CD8-positive, alpha-beta memory T cell (primary cell): ENCODE data around the gene VPS13D. TPM values are rescaled to one million over a fixed set of nuclear protein-coding genes. Genes with fewer than 3 reads are reported as not detected.

Experiments used
- CTCF ChIA-PET: fragments of 350-600 bp; sonication (Branson Sonifier 250); formaldehyde crosslinking; loops from one replicate; lab custom pipeline; 2021; ENCODE audit warnings: antibody characterized with exemption; lab: Charles Lee
- POLR2A ChIA-PET: fragments of 350-600 bp; sonication (Branson Sonifier 250); formaldehyde crosslinking; loops from one replicate; lab custom pipeline; 2021; ENCODE audit warnings: antibody characterized with exemption; lab: Charles Lee
- DNase-seq, 5 donors: peaks; one replicate each; pipeline versions ENCODE4 v3.0.0 to v3.0.0-alpha.2; 2020 to 2022; ENCODE audit warnings: mixed read lengths in 1 of 5
- H3K27ac ChIP-seq: one replicate; pipeline ENCODE4 v1.7.0; 2013; ENCODE audit warnings: low read depth, mild to moderate bottlenecking, low read length, moderate library complexity
- H3K27me3 ChIP-seq: 2 replicates; pipeline ENCODE4 v1.7.0; 2013; ENCODE audit warnings: low read length, mild to moderate bottlenecking; ENCODE audit not compliant: insufficient read depth, poor library complexity, severe bottlenecking
- H3K36me3 ChIP-seq: 2 replicates; pipeline ENCODE4 v1.7.0; 2013; ENCODE audit warnings: mild to moderate bottlenecking, low read length, moderate library complexity; ENCODE audit not compliant: insufficient read depth
- H3K4me1 ChIP-seq: 2 replicates; pipeline ENCODE4 v1.7.0; 2013; ENCODE audit warnings: mild to moderate bottlenecking, low read length, moderate library complexity; ENCODE audit not compliant: insufficient read depth
- H3K4me3 ChIP-seq: 2 replicates; pipeline ENCODE4 v1.7.0; 2013; ENCODE audit warnings: mild to moderate bottlenecking, low read length
- H3K9me3 ChIP-seq: 2 replicates; pipeline ENCODE4 v1.7.0; 2013; ENCODE audit warnings: mild to moderate bottlenecking, low read length
- H3K27ac Mint-ChIP-seq, 8 donors: one replicate each; pipeline ENCODE4 v1.8.0; 2020 to 2021; ENCODE audit warnings: mixed read lengths in 8 of 8, mild to moderate bottlenecking in 6 of 8, inconsistent platforms in 3 of 8, moderate library complexity in 3 of 8
- H3K27me3 Mint-ChIP-seq, 2 donors: one replicate each; pipeline ENCODE4 v1.8.0; 2020 to 2021; ENCODE audit warnings: mixed read lengths in 2 of 2, mild to moderate bottlenecking in 1 of 2, moderate library complexity in 1 of 2
- H3K36me3 Mint-ChIP-seq, 3 donors: one replicate each; pipeline ENCODE4 v1.8.0; 2020 to 2021; ENCODE audit warnings: mixed read lengths in 3 of 3, inconsistent platforms in 1 of 3, mild to moderate bottlenecking in 1 of 3
- H3K4me1 Mint-ChIP-seq, 3 donors: one replicate each; pipeline ENCODE4 v1.8.0; 2020 to 2021; ENCODE audit warnings: mixed read lengths in 3 of 3, inconsistent platforms in 1 of 3, mild to moderate bottlenecking in 1 of 3
- H3K4me3 Mint-ChIP-seq, 7 donors: one replicate each; pipeline ENCODE4 v1.8.0; 2020 to 2021; ENCODE audit warnings: mixed read lengths in 7 of 7, mild to moderate bottlenecking in 6 of 7, moderate library complexity in 4 of 7, inconsistent platforms in 2 of 7
- H3K9me3 Mint-ChIP-seq, 5 donors: one replicate each; pipeline ENCODE4 v1.8.0; 2020 to 2022; ENCODE audit warnings: mixed read lengths in 5 of 5, mild to moderate bottlenecking in 3 of 5, moderate library complexity in 2 of 5, inconsistent platforms in 1 of 5
- polyA plus RNA-seq: library from polyadenylated mRNA; unstranded; fragments of 300-500 nt; fragmentation: Illumina TruSeq; gene quantifications from one replicate; pipeline ENCODE4 v1.2.3, GENCODE V29; 2021
- total RNA-seq, 2 experiments: library from RNA; stranded (reverse); gene quantifications; one replicate each; pipeline ENCODE4 v1.2.3, GENCODE V29; 2021

The VPS13D gene
- total RNA-seq (10 to 100 TPM; 24.1 to 28.5 TPM), polyA plus RNA-seq (9.7 TPM)

- peak within 1 kb of the TSS; percentile 47 to 92 (median 87) for H3K27ac Mint-ChIP-seq
- ChIA-PET CTCF (interaction anchor here (0.9 to 2.0 kb wide), 5 partner anchors 28 to 249 kb away, joined by 3 to 11 read pairs (median 5); partner anchors contain the start of gene MFN2), POLR2A (interaction anchor here (1.2 kb wide), 1 partner anchor 80 kb away, joined by 8 read pairs; no protein-coding TSS in a partner anchor)
- Histone ChIP-seq H3K4me1 (peaks cover 21% of the 10 kb centered on the region), H3K36me3 (no peaks in the 10 kb centered on the region), H3K27ac (peak within 1 kb of the TSS; percentile 86), H3K4me3 (peak within 1 kb of the TSS; percentile 91), H3K27me3 (no peaks in the 10 kb centered on the region), H3K9me3 (no peaks in the 10 kb centered on the region)
- H3K36me3 Mint-ChIP-seq = peaks cover 0 to 15% (median 2%) of the 10 kb centered on the region in 3 donors
- H3K4me1 Mint-ChIP-seq = peaks cover 24 to 34% (median 27%) of the 10 kb centered on the region in 3 donors
- no peaks in the 10 kb centered on the region for H3K9me3 Mint-ChIP-seq
- H3K27me3 Mint-ChIP-seq = no peaks in the 10 kb centered on the region
- peak within 1 kb of the TSS; percentile 89 to 95 (median 90) for H3K4me3 Mint-ChIP-seq
- peak; percentile 77 to 88 (median 80) for DNase-seq
These were observed at the start of gene VPS13D for GRCh38 chr1:12229835-12230548. TSS of gene VPS13D (plus strand) at chr1:12230030. CDS start at chr1:12234267, 4,237 bp downstream.

GRCh38 chr1:12180315-12180714 lies 49.5 kb upstream of the VPS13D start:
- peaks cover 0 to 6% of the 10 kb centered on the region in 2 donors for H3K27me3 Mint-ChIP-seq
- H3K4me3 Mint-ChIP-seq = peak overlapping the region in 1 of 7 donors; percentile 41
- H3K4me1 Mint-ChIP-seq = peaks cover 80 to 94% (median 85%) of the 10 kb centered on the region in 3 donors
- no peak overlapping the region for H3K4me3 ChIP-seq
- H3K9me3 ChIP-seq = no peaks in the 10 kb centered on the region
- H3K27ac ChIP-seq = no peak overlapping the region
- no peaks in the 10 kb centered on the region for H3K9me3 Mint-ChIP-seq
- peaks cover 0 to 44% (median 0%) of the 10 kb centered on the region in 3 donors for H3K36me3 Mint-ChIP-seq
- CTCF ChIA-PET = interaction anchor here (1.0 to 1.7 kb wide), 3 partner anchors 16 to 61 kb away, joined by 3 to 7 read pairs (median 4); no protein-coding TSS in a partner anchor
- H3K27me3 ChIP-seq = no peaks in the 10 kb centered on the region
- H3K36me3 ChIP-seq = no peaks in the 10 kb centered on the region
- DNase-seq = no peak
- peak overlapping the region in 7 of 8 donors; percentile 88 to 100 (median 100) for H3K27ac Mint-ChIP-seq
- H3K4me1 ChIP-seq = peaks cover 76% of the 10 kb centered on the region
- POLR2A ChIA-PET = no interaction called here

- Histone ChIP-seq H3K4me3 (no peak overlapping the region), H3K9me3 (no peaks in the 10 kb centered on the region), H3K4me1 (peaks cover 74% of the 10 kb centered on the region), H3K36me3 (no peaks in the 10 kb centered on the region), H3K27me3 (no peaks in the 10 kb centered on the region), H3K27ac (no peak overlapping the region)
- Mint-ChIP-seq H3K36me3 (peaks cover 0 to 42% (median 0%) of the 10 kb centered on the region in 3 donors), H3K4me3 (peak overlapping the region in 1 of 7 donors; percentile 56), H3K27me3 (peaks cover 0 to 6% of the 10 kb centered on the region in 2 donors), H3K4me1 (peaks cover 82 to 94% (median 85%) of the 10 kb centered on the region in 3 donors), H3K27ac (peak overlapping the region; percentile 34 to 100 (median 92)), H3K9me3 (no peaks in the 10 kb centered on the region)
- no peak for DNase-seq
- CTCF ChIA-PET = interaction anchor here (1.0 to 1.7 kb wide), 3 partner anchors 15 to 61 kb away, joined by 3 to 7 read pairs (median 4); no protein-coding TSS in a partner anchor
- POLR2A ChIA-PET = no interaction called here
These were observed 48.9 kb upstream of the VPS13D start for GRCh38 chr1:12180903-12181302.

GRCh38 chr1:12181568-12181967 lies 48.3 kb upstream of the VPS13D start:
- peaks cover 0 to 40% (median 0%) of the 10 kb centered on the region in 3 donors for H3K36me3 Mint-ChIP-seq
- H3K27ac Mint-ChIP-seq = peak overlapping the region in 7 of 8 donors; percentile 85 to 100 (median 93)
- CTCF ChIA-PET = interaction anchor here (1.4 to 7.2 kb wide), 4 partner anchors 14 to 58 kb away, joined by 3 to 50 read pairs (median 4); no protein-coding TSS in a partner anchor

GRCh38 chr1:12182410-12182984 lies 47.3 kb upstream of the VPS13D start:
- no peak for DNase-seq
- Histone ChIP-seq H3K4me3 (no peak overlapping the region), H3K27me3 (no peaks in the 10 kb centered on the region), H3K36me3 (no peaks in the 10 kb centered on the region), H3K27ac (no peak overlapping the region), H3K9me3 (no peaks in the 10 kb centered on the region), H3K4me1 (peaks cover 67% of the 10 kb centered on the region)
- Mint-ChIP-seq H3K9me3 (no peaks in the 10 kb centered on the region), H3K4me1 (peaks cover 78 to 93% (median 81%) of the 10 kb centered on the region in 3 donors), H3K36me3 (peaks cover 0 to 44% (median 0%) of the 10 kb centered on the region in 3 donors), H3K27ac (peak overlapping the region; percentile 78 to 100 (median 92)), H3K4me3 (peak overlapping the region in 2 of 7 donors; percentile 28 to 57), H3K27me3 (peaks cover 0 to 4% of the 10 kb centered on the region in 2 donors)
- CTCF ChIA-PET = interaction anchor here (1.4 to 7.2 kb wide), 4 partner anchors 26 to 59 kb away, joined by 4 to 50 read pairs (median 6); no protein-coding TSS in a partner anchor
- POLR2A ChIA-PET = interaction anchor here (0.9 kb wide), 1 partner anchor 9 kb away, joined by 3 read pairs; no protein-coding TSS in a partner anchor

More at GRCh38 chr1:12181568-12181967, 48.3 kb upstream of the VPS13D start:
- no peak for DNase-seq
- Histone ChIP-seq H3K36me3 (no peaks in the 10 kb centered on the region), H3K9me3 (no peaks in the 10 kb centered on the region), H3K4me3 (no peak overlapping the region), H3K27me3 (no peaks in the 10 kb centered on the region), H3K27ac (no peak overlapping the region), H3K4me1 (peaks cover 74% of the 10 kb centered on the region)
- H3K27me3 Mint-ChIP-seq = peaks cover 0 to 4% of the 10 kb centered on the region in 2 donors
- no peaks in the 10 kb centered on the region for H3K9me3 Mint-ChIP-seq
- H3K4me1 Mint-ChIP-seq = peaks cover 80 to 94% (median 82%) of the 10 kb centered on the region in 3 donors
- POLR2A ChIA-PET = no interaction called here
- peak overlapping the region in 1 of 7 donors; percentile 70 for H3K4me3 Mint-ChIP-seq

GRCh38 chr1:12183095-12183794 lies 46.6 kb upstream of the VPS13D start:
- H3K4me1 ChIP-seq = peaks cover 60% of the 10 kb centered on the region
- H3K27ac Mint-ChIP-seq = peak overlapping the region; percentile 78 to 100 (median 90)
- no peaks in the 10 kb centered on the region for H3K9me3 Mint-ChIP-seq
- H3K27ac ChIP-seq = no peak overlapping the region
- peaks cover 75 to 93% (median 80%) of the 10 kb centered on the region in 3 donors for H3K4me1 Mint-ChIP-seq
- ChIA-PET POLR2A (interaction anchor here (0.5 to 0.9 kb wide), 3 partner anchors 10 to 34 kb away, joined by 3 read pairs; no protein-coding TSS in a partner anchor), CTCF (interaction anchor here (0.5 to 7.2 kb wide), 6 partner anchors 25 to 60 kb away, joined by 3 to 50 read pairs (median 4); no protein-coding TSS in a partner anchor)
- no peaks in the 10 kb centered on the region for H3K9me3 ChIP-seq
- no peak overlapping the region for H3K4me3 ChIP-seq
- H3K36me3 Mint-ChIP-seq = peaks cover 0 to 49% (median 0%) of the 10 kb centered on the region in 3 donors
- no peak for DNase-seq
- H3K27me3 ChIP-seq = no peaks in the 10 kb centered on the region
- no peaks in the 10 kb centered on the region for H3K36me3 ChIP-seq
- peaks cover 0 to 4% of the 10 kb centered on the region in 2 donors for H3K27me3 Mint-ChIP-seq
- H3K4me3 Mint-ChIP-seq = no peak overlapping the region

GRCh38 chr1:12184008-12184681 lies 45.7 kb upstream of the VPS13D start:
- peak overlapping the region; percentile 68 to 99 (median 90) for H3K27ac Mint-ChIP-seq
- no peak overlapping the region for H3K4me3 Mint-ChIP-seq
- no peaks in the 10 kb centered on the region for H3K9me3 Mint-ChIP-seq
- no peaks in the 10 kb centered on the region for H3K9me3 ChIP-seq
- peaks cover 51% of the 10 kb centered on the region for H3K4me1 ChIP-seq
- no peak overlapping the region for H3K4me3 ChIP-seq
- peaks cover 0 to 54% (median under 1%) of the 10 kb centered on the region in 3 donors for H3K36me3 Mint-ChIP-seq
- peak overlapping the region; percentile 14 for H3K27ac ChIP-seq
- no peaks in the 10 kb centered on the region for H3K27me3 ChIP-seq
- CTCF ChIA-PET = interaction anchor here (1.0 to 7.2 kb wide), 2 partner anchors 24 to 61 kb away, joined by 3 to 50 read pairs; no protein-coding TSS in a partner anchor
- peaks cover 0 to 3% of the 10 kb centered on the region in 2 donors for H3K27me3 Mint-ChIP-seq
- peaks cover 67 to 93% (median 73%) of the 10 kb centered on the region in 3 donors for H3K4me1 Mint-ChIP-seq
- DNase-seq = no peak
- POLR2A ChIA-PET = no interaction called here
- H3K36me3 ChIP-seq = peaks cover 4% of the 10 kb centered on the region
